Vagina (tissue), 2 donors: ENCODE results near the gene TOMM7. TPM values are rescaled to one million over a fixed set of nuclear protein-coding genes. Genes with fewer than 3 reads are reported as not detected.
"Not testable (repeated sequence)": the region's sequence is repeated elsewhere in the genome, so short reads cannot be mapped to it uniquely, and the experiment has no call there.

Experiments used
- DNase-seq, 2 donors: peaks; one replicate each; pipeline ENCODE4 v3.0.0-alpha.2; 2017; ENCODE audit errors: extremely low spot score in 2 of 2
- H3K27ac ChIP-seq: fragments of 200-600 bp; sonication (generic); one replicate; pipeline ENCODE4 v1.5.1; 2019
- H3K27me3 ChIP-seq: fragments of 200-600 bp; sonication (generic); one replicate; pipeline ENCODE4 v1.5.1; 2019
- H3K36me3 ChIP-seq, 2 donors: fragments of 200-600 bp; sonication (generic); one replicate each; pipeline ENCODE4 v1.5.1; 2017 to 2019
- H3K4me1 ChIP-seq: fragments of 200-600 bp; sonication (generic); one replicate; pipeline ENCODE4 v1.5.1; 2019
- H3K4me3 ChIP-seq, 2 donors: fragments of 200-600 bp; sonication (generic); 1 replicate in 1 of 2; 2 replicates in 1 of 2; pipeline ENCODE4 v1.5.1; 2016 to 2019
- H3K9me3 ChIP-seq: fragments of 200-600 bp; sonication (generic); one replicate; pipeline ENCODE4 v1.5.1; 2019
- CTCF ChIP-seq, 3 experiments: fragments of 450-650 bp in 2 of 3; fragments of 200-600 bp in 1 of 3; sonication (generic) in 1 of 3; IDR thresholded peaks; one replicate each; pipeline ENCODE4 v1.5.1; 2017 to 2019; ENCODE audit warnings: antibody characterized with exemption in 3 of 3, mild to moderate bottlenecking in 2 of 3, moderate library complexity in 2 of 3
- POLR2A ChIP-seq, 2 donors: fragments of 450-650 bp; IDR thresholded peaks; one replicate each; pipeline ENCODE4 v1.6.1; 2017; ENCODE audit warnings: antibody characterized with exemption in 2 of 2, mild to moderate bottlenecking in 2 of 2, moderate library complexity in 2 of 2
- POLR2AphosphoS5 ChIP-seq, 2 donors: sonication (generic); formaldehyde crosslinking; IDR thresholded peaks; one replicate each; pipeline ENCODE4 v1.9.0; 2017; ENCODE audit warnings: antibody characterized with exemption in 2 of 2, mild to moderate bottlenecking in 2 of 2, low read depth in 1 of 2; ENCODE audit not compliant: insufficient read depth in 1 of 2
- intact Hi-C: fragments of 100-400 bp; cut with DNase I; formaldehyde crosslinking; loops from one replicate; pipeline ENCODE4 v1.15.1; 2023
- total RNA-seq: library from RNA; depleted of rRNA; stranded (reverse); fragments of >200 nt; gene quantifications from one replicate; pipeline ENCODE4 v1.2.3, GENCODE V29; 2016

Gene TOMM7
- total RNA-seq, 1 donor from 2014 or later: 167 TPM

- Histone ChIP-seq H3K27me3 (no peaks in the 10 kb centered on the region), H3K4me1 (no peaks in the 10 kb centered on the region), H3K4me3 (no peak overlapping the region), H3K9me3 (no peaks in the 10 kb centered on the region), H3K27ac (no peak overlapping the region), H3K36me3 (no peaks in the 10 kb centered on the region)
- no peak for DNase-seq
- intact Hi-C loops: no loop called here
- no peak for TF ChIP-seq POLR2A (IDR thresholded peaks at IDR 0.05)
- TF ChIP-seq CTCF (IDR thresholded peaks at IDR 0.05): no peak
Measured at GRCh38 chr7:22799633-22800032, 23.0 kb downstream of the TOMM7 start.

GRCh38 chr7:22793593-22794462, 28.8 kb downstream of the TOMM7 start:
- no peak for DNase-seq
- Histone ChIP-seq H3K27me3 (no peaks in the 10 kb centered on the region), H3K4me3 (no peak overlapping the region), H3K4me1 (no peaks in the 10 kb centered on the region), H3K27ac (no peak overlapping the region), H3K36me3 (no peaks in the 10 kb centered on the region), H3K9me3 (no peaks in the 10 kb centered on the region)
- no peak for TF ChIP-seq POLR2AphosphoS5 (IDR thresholded peaks at IDR 0.05; ENCODE audit: insufficient read depth in 1 of 2, low read depth in 1 of 2)
- TF ChIP-seq POLR2A (IDR thresholded peaks at IDR 0.05): no peak
- no peak for TF ChIP-seq CTCF (IDR thresholded peaks at IDR 0.05)
- intact Hi-C loops: no loop called here

- Histone ChIP-seq H3K27me3 (no peaks in the 10 kb centered on the region), H3K4me3 (no peak overlapping the region), H3K36me3 (no peaks in the 10 kb centered on the region), H3K27ac (no peak overlapping the region), H3K4me1 (no peaks in the 10 kb centered on the region), H3K9me3 (no peaks in the 10 kb centered on the region)
- intact Hi-C loops: no loop called here
- DNase-seq: no peak
- TF ChIP-seq POLR2A (IDR thresholded peaks at IDR 0.05) (no peak), CTCF (IDR thresholded peaks at IDR 0.05) (no peak), POLR2AphosphoS5 (IDR thresholded peaks at IDR 0.05; ENCODE audit: insufficient read depth in 1 of 2, low read depth in 1 of 2) (no peak)
Measured at GRCh38 chr7:22791204-22792158, 31.2 kb downstream of the TOMM7 start.

- H3K4me1 ChIP-seq, DNase-seq, H3K27ac ChIP-seq, H3K4me3 ChIP-seq, H3K9me3 ChIP-seq, H3K27me3 ChIP-seq, intact Hi-C loops, H3K36me3 ChIP-seq: not testable (repeated sequence)
Measured at GRCh38 chr7:22790640-22791039, 32.0 kb downstream of the TOMM7 start.

- Histone ChIP-seq H3K27me3 (no peaks in the 10 kb centered on the region), H3K4me1 (no peaks in the 10 kb centered on the region), H3K27ac (no peak overlapping the region), H3K36me3 (no peaks in the 10 kb centered on the region), H3K4me3 (no peak overlapping the region), H3K9me3 (no peaks in the 10 kb centered on the region)
- intact Hi-C loops: no loop called here
- no peak for TF ChIP-seq POLR2A (IDR thresholded peaks at IDR 0.05)
- no peak for DNase-seq
Measured at GRCh38 chr7:22787951-22788350, 34.7 kb downstream of the TOMM7 start.
